A549 (cell line): Measurements from ENCODE around the gene SMIM20. TPM values are rescaled to one million over a fixed set of nuclear protein-coding genes. Genes with fewer than 3 reads are reported as not detected.
"Not testable (repeated sequence)": the region's sequence is repeated elsewhere in the genome, so short reads cannot be mapped to it uniquely, and the experiment has no call there.

Experiments
- ATAC-seq, 2 experiments: fragments of 200-7000 bp in 1 of 2; fragments of >200 bp in 1 of 2; cut with Nextera tagmentation in 1 of 2; cut with Tn5 transposase in 1 of 2; 3 replicates each; pipeline versions ENCODE4 v1.8.0 to v1.9.1; 2018 to 2020; ENCODE audit warnings: mild to moderate bottlenecking in 1 of 2, moderate library complexity in 1 of 2
- CTCF ChIA-PET: fragments of 300-600 bp; sonication (Branson Sonifier 250); formaldehyde crosslinking; extraction: SDS; loops from one replicate; lab custom pipeline; 2021; ENCODE audit warnings: antibody characterized with exemption, inconsistent platforms; lab: Yijun Ruan, JAX
- POLR2A ChIA-PET: fragments of 350-600 bp; formaldehyde crosslinking; extraction: SDS; loops from one replicate; lab custom pipeline; 2021; ENCODE audit warnings: antibody characterized with exemption, inconsistent platforms; lab: Yijun Ruan, JAX
- DNase-seq, 2 experiments: peaks; one replicate each; pipeline versions ENCODE4 v3.0.0 to v3.0.0-alpha.2; 2011 to 2016; ENCODE audit warnings: low read depth in 1 of 2, low spot score in 1 of 2
- FAIRE-seq: peaks from 2 replicates; lab custom pipeline; 2011; peaks lifted over from hg19 to GRCh38; lab: Jason Lieb, UNC
- H3K27ac ChIP-seq, 2 experiments: fragments of >200 bp; sonication (Bioruptor Twin); formaldehyde crosslinking; 3 replicates each; pipeline ENCODE4 v1.5.1; 2016 to 2017
- H3K4me1 ChIP-seq: fragments of >200 bp; sonication (Bioruptor Twin); formaldehyde crosslinking; 3 replicates; pipeline ENCODE4 v1.6.1; 2016
- H3K4me2 ChIP-seq: fragments of >200 bp; sonication (Bioruptor Twin); formaldehyde crosslinking; 3 replicates; pipeline ENCODE4 v1.6.1; 2016
- H3K4me3 ChIP-seq: fragments of >200 bp; sonication (Bioruptor Twin); formaldehyde crosslinking; 3 replicates; pipeline ENCODE4 v1.5.1; 2016
- H3K9me3 ChIP-seq: fragments of >200 bp; sonication (Bioruptor Twin); formaldehyde crosslinking; 3 replicates; pipeline ENCODE4 v1.6.1; 2016
- BCL3 ChIP-seq: fragments of >200 bp; sonication (Bioruptor Twin); formaldehyde crosslinking; IDR thresholded peaks from 3 replicates; pipeline ENCODE4 v1.6.1; 2016
- CBX8 ChIP-seq: fragments of 200-600 bp; sonication (generic); IDR thresholded peaks from 2 replicates; pipeline ENCODE4 v1.6.1; 2016
- CHD4 ChIP-seq: fragments of 200-600 bp; sonication (generic); IDR thresholded peaks from 2 replicates; pipeline ENCODE4 v1.6.1; 2016; ENCODE audit warnings: antibody characterized with exemption, mild to moderate bottlenecking, borderline replicate concordance
- CTCF ChIP-seq: fragments of >200 bp; sonication (Bioruptor Twin); formaldehyde crosslinking; IDR thresholded peaks from 3 replicates; pipeline ENCODE4 v1.5.1; 2016
- E2F6 ChIP-seq: IDR thresholded peaks from 2 replicates; pipeline ENCODE4 v1.6.1; 2012; ENCODE audit warnings: low read depth, borderline replicate concordance
- EP300 ChIP-seq, 2 experiments: fragments of >200 bp; sonication (Bioruptor Twin); formaldehyde crosslinking; IDR thresholded peaks; 2 replicates in 1 of 2; 3 replicates in 1 of 2; pipeline ENCODE4 v1.6.1; 2016 to 2017
- HMGXB4 ChIP-seq: fragments of 250-450 bp; sonication (Bioruptor Pico); IDR thresholded peaks from 2 replicates; pipeline ENCODE4 v1.5.0; 2021; ENCODE audit warnings: mild to moderate bottlenecking, moderate library complexity, borderline replicate concordance
- HOXB5 ChIP-seq: fragments of 250-450 bp; sonication (Bioruptor Pico); IDR thresholded peaks from 2 replicates; pipeline ENCODE4 v1.5.0; 2020; ENCODE audit warnings: mild to moderate bottlenecking, moderate library complexity
- JUNB ChIP-seq: fragments of >200 bp; sonication (Bioruptor Twin); formaldehyde crosslinking; IDR thresholded peaks from 2 replicates; pipeline ENCODE4 v1.6.1; 2016
- KDM1A ChIP-seq: fragments of 200-600 bp; sonication (generic); IDR thresholded peaks from 2 replicates; pipeline ENCODE4 v1.6.1; 2016; ENCODE audit warnings: low read depth, mild to moderate bottlenecking
- POLR2A ChIP-seq: IDR thresholded peaks from 2 replicates; pipeline ENCODE4 v1.6.1; 2012; ENCODE audit warnings: mild to moderate bottlenecking, low read length
- POLR2AphosphoS2 ChIP-seq: conservative IDR thresholded peaks from 2 replicates; pipeline ENCODE4 v1.6.1; 2012; ENCODE audit warnings: low read length, improper control_type of control experiment, inconsistent platforms
- RAD21 ChIP-seq, 2 experiments: fragments of >200 bp in 1 of 2; sonication (Bioruptor Twin) in 1 of 2; formaldehyde crosslinking in 1 of 2; IDR thresholded peaks in 1 of 2; conservative IDR thresholded peaks in 1 of 2; 2 replicates in 1 of 2; 3 replicates in 1 of 2; pipeline ENCODE4 v1.6.1; 2012 to 2018; ENCODE audit warnings: inconsistent platforms in 1 of 2
- RARB ChIP-seq: fragments of 250-450 bp; sonication (Bioruptor Pico); IDR thresholded peaks from 2 replicates; pipeline ENCODE4 v1.8.0; 2021; ENCODE audit warnings: mild to moderate bottlenecking, moderate library complexity
- RCOR1 ChIP-seq: fragments of 150-350 bp; IDR thresholded peaks from 2 replicates; pipeline ENCODE4 v1.6.1; 2014; ENCODE audit warnings: antibody characterized with exemption, low read length, low read depth
- SMC3 ChIP-seq: fragments of >200 bp; sonication (Bioruptor Twin); formaldehyde crosslinking; IDR thresholded peaks from 3 replicates; pipeline ENCODE4 v1.6.1; 2018; ENCODE audit warnings: inconsistent platforms
- ZFP36 ChIP-seq: fragments of 450-650 bp; IDR thresholded peaks from 2 replicates; pipeline ENCODE4 v1.6.1; 2014; ENCODE audit warnings: borderline replicate concordance; ENCODE audit not compliant: partially characterized antibody
- WGBS: methylation state at CpG from one replicate; pipeline ENCODE4 v1.1.6; 2017; ENCODE audit errors: missing lambda C conversion rate; 5-methylcytosine and 5-hydroxymethylcytosine counted together
- polyA plus RNA-seq, 4 experiments: library from polyadenylated mRNA; depleted of rRNA in 3 of 4; stranded (reverse); fragments of >200 nt; fragmentation: RNase III in 1 of 4; extraction: RNeasy Plus Mini Kit Qiagen cat#74134 plus additional on column Dnase treatment in 1 of 4; gene quantifications; 2 replicates in 3 of 4; 3 replicates in 1 of 4; pipeline ENCODE4 v1.2.3, GENCODE V29; 2011 to 2017
- TF ChIP-seq, protein P1 (sequence below): fragments of >200 bp; sonication (Bioruptor Twin); formaldehyde crosslinking; IDR thresholded peaks from 2 replicates; pipeline ENCODE4 v1.6.1; 2016
- TF ChIP-seq, protein P2 (sequence below): fragments of 450-650 bp; IDR thresholded peaks from 2 replicates; pipeline ENCODE4 v1.6.1; 2014; ENCODE audit warnings: antibody characterized with exemption

SMIM20 gene
- polyA plus RNA-seq, 2 of the 4 experiments (the other 2 are of a cell fraction) = 32.9 to 50.5 TPM

- WGBS = 93% methylated on average over 3 of the region's 3 CpGs
- no peak overlapping the region for H3K4me2 ChIP-seq
These were observed 9.3 kb upstream of the SMIM20 start for GRCh38 chr4:25904748-25905082.

GRCh38 chr4:25905371-25905770 is 8.6 kb upstream of the SMIM20 start:
- CTCF ChIA-PET = no interaction called here
- POLR2A ChIA-PET = no interaction called here
- no peak for FAIRE-seq

More at GRCh38 chr4:25904748-25905082, 9.3 kb upstream of the SMIM20 start:
- H3K4me3 ChIP-seq = no peak overlapping the region
- no peak for TF ChIP-seq CBX8
- no peak for TF ChIP-seq HMGXB4
- no peak for TF ChIP-seq POLR2A
- no peak for ATAC-seq
- CTCF ChIA-PET = no interaction called here
- POLR2A ChIA-PET = no interaction called here
- H3K27ac ChIP-seq = no peak overlapping the region
- peaks cover 7% of the 10 kb centered on the region; the same call in 1 of the 3 replicates for H3K4me1 ChIP-seq
- H3K9me3 ChIP-seq = no peaks in the 10 kb centered on the region; the same call in 2 of the 3 replicates
- no peak for FAIRE-seq
- no peak for DNase-seq

DNA sequence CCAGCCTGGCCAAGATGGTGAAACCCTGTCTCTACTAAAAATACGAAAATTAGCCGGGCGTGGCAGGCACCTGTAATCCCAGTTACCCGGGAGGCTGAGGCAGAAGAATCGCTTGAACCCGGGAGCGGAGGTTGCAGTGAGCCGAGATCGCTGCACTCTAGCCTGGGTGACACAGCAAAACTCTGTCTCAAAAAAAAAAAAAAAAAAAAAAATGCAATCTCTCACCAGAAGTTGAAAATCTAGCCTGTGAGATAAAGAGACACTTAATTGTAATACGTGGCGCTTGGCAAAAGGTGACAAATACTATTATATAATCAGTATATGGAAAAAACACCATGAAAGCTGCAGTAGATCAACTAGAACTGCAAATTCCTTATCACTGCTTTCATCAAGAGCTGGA is 7.9 kb upstream of the SMIM20 start:
- WGBS = 89% methylated on average over 11 of the region's 11 CpGs
- H3K27ac ChIP-seq, POLR2A ChIA-PET, FAIRE-seq, DNase-seq, H3K4me3 ChIP-seq, ATAC-seq, H3K4me1 ChIP-seq, H3K4me2 ChIP-seq, H3K9me3 ChIP-seq: not testable (repeated sequence)
- CTCF ChIA-PET = interaction anchor here (0.6 to 0.7 kb wide), 2 partner anchors 145 to 428 kb away, joined by 3 to 4 read pairs; no protein-coding TSS in a partner anchor

More at GRCh38 chr4:25905371-25905770, 8.6 kb upstream of the SMIM20 start:
- ATAC-seq (no peak), DNase-seq (no peak)
- Histone ChIP-seq H3K27ac (no peak overlapping the region), H3K9me3 (no peaks in the 10 kb centered on the region; the same call in 2 of the 3 replicates), H3K4me2 (no peak overlapping the region), H3K4me1 (peaks cover 7% of the 10 kb centered on the region; the same call in 1 of the 3 replicates), H3K4me3 (no peak overlapping the region)
- TF ChIP-seq E2F6 (no peak), RARB (CRISPR knock-in tag) (no peak), HOXB5 (no peak), SMC3 (no peak), BCL3 (no peak), RCOR1 (no peak), CHD4 (no peak), HMGXB4 (no peak), ZFP36 (no peak), POLR2AphosphoS2 (no peak), EP300 (IDR thresholded peaks at IDR 0.05) (no peak), KDM1A (no peak), RAD21 (conservative IDR thresholded peaks at IDR 0.05 in 1 of 2, IDR thresholded peaks at IDR 0.05 in 1 of 2) (no peak), JUNB (no peak), CTCF (no peak)
- TF ChIP-seq, protein P1, sequence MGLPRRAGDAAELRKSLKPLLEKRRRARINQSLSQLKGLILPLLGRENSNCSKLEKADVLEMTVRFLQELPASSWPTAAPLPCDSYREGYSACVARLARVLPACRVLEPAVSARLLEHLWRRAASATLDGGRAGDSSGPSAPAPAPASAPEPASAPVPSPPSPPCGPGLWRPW = no peak
- TF ChIP-seq, protein P2, sequence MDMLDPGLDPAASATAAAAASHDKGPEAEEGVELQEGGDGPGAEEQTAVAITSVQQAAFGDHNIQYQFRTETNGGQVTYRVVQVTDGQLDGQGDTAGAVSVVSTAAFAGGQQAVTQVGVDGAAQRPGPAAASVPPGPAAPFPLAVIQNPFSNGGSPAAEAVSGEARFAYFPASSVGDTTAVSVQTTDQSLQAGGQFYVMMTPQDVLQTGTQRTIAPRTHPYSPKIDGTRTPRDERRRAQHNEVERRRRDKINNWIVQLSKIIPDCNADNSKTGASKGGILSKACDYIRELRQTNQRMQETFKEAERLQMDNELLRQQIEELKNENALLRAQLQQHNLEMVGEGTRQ = no peak
- 98% methylated on average over 4 of the region's 4 CpGs for WGBS
